Measurements from ENCODE around the gene KCNE1. TPM values are rescaled to one million over a fixed set of nuclear protein-coding genes. Genes with fewer than 3 reads are reported as not detected.

Gene KCNE1
- total RNA-seq, 4 donors from 2014 or later = 0.34 to 1.7 (median 0.58) TPM

DNA sequence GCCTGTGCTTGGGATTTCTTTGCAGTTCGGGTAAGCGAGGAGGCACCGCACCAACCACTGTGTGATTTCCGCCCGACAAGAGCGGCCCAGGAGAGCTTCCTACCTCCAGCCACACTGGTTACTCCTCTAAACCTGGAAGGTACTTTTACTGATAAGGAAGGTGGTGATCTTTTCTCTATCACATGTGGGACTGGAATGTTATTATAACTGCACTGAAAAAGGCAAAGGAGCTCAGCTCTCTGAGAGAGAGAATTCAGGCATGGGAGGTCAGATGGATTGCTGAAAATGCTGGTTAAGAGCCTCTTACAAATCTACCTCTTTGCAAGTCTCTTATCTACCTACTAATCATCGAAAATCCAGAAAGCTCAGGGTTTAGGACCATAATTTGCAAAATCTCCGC lies 7.7 kb upstream of the KCNE1 start:
- Histone ChIP-seq H3K27ac (no peak overlapping the region), H3K4me3 (no peak overlapping the region), H3K36me3 (peaks cover 22% of the 10 kb centered on the region), H3K9me3 (no peaks in the 10 kb centered on the region), H3K27me3 (no peaks in the 10 kb centered on the region), H3K4me1 (peaks cover 28% of the 10 kb centered on the region)
- WGBS = 84% methylated on average over 8 of the region's 8 CpGs
- no peak for DNase-seq (ENCODE audit: low spot score in 2 of 2)
- no peak for TF ChIP-seq EP300 (IDR thresholded peaks at IDR 0.05)
- TF ChIP-seq CTCF (IDR thresholded peaks at IDR 0.05) = no peak
- no peak for TF ChIP-seq POLR2AphosphoS5 (IDR thresholded peaks at IDR 0.05)
- no peak for TF ChIP-seq POLR2A (IDR thresholded peaks at IDR 0.05)

GRCh38 chr21:34519016-34519415 lies 7.0 kb upstream of the KCNE1 start:
- no peaks in the 10 kb centered on the region for H3K9me3 ChIP-seq
- H3K4me1 ChIP-seq = peaks cover 21% of the 10 kb centered on the region
- no peak overlapping the region for H3K4me3 ChIP-seq
- H3K36me3 ChIP-seq = peaks cover 22% of the 10 kb centered on the region
- no peak overlapping the region for H3K27ac ChIP-seq
- no peaks in the 10 kb centered on the region for H3K27me3 ChIP-seq
- DNase-seq (ENCODE audit: low spot score in 2 of 2) = no peak
- WGBS = 86% methylated on average over 4 of the region's 4 CpGs
- TF ChIP-seq CTCF (IDR thresholded peaks at IDR 0.05) (no peak), EP300 (IDR thresholded peaks at IDR 0.05) (no peak), POLR2A (IDR thresholded peaks at IDR 0.05) (no peak), POLR2AphosphoS5 (IDR thresholded peaks at IDR 0.05) (no peak)

GRCh38 chr21:34518301-34518700 lies 6.3 kb upstream of the KCNE1 start:
- Histone ChIP-seq H3K27ac (no peak overlapping the region), H3K27me3 (no peaks in the 10 kb centered on the region), H3K9me3 (no peaks in the 10 kb centered on the region), H3K4me1 (peaks cover 16% of the 10 kb centered on the region), H3K36me3 (peaks cover 22% of the 10 kb centered on the region), H3K4me3 (no peak overlapping the region)
- WGBS = 78% methylated on average over 5 of the region's 5 CpGs
- DNase-seq (ENCODE audit: low spot score in 2 of 2) = no peak
- TF ChIP-seq CTCF (IDR thresholded peaks at IDR 0.05) (no peak), POLR2A (IDR thresholded peaks at IDR 0.05) (no peak), POLR2AphosphoS5 (IDR thresholded peaks at IDR 0.05) (no peak), EP300 (IDR thresholded peaks at IDR 0.05) (no peak)

DNA sequence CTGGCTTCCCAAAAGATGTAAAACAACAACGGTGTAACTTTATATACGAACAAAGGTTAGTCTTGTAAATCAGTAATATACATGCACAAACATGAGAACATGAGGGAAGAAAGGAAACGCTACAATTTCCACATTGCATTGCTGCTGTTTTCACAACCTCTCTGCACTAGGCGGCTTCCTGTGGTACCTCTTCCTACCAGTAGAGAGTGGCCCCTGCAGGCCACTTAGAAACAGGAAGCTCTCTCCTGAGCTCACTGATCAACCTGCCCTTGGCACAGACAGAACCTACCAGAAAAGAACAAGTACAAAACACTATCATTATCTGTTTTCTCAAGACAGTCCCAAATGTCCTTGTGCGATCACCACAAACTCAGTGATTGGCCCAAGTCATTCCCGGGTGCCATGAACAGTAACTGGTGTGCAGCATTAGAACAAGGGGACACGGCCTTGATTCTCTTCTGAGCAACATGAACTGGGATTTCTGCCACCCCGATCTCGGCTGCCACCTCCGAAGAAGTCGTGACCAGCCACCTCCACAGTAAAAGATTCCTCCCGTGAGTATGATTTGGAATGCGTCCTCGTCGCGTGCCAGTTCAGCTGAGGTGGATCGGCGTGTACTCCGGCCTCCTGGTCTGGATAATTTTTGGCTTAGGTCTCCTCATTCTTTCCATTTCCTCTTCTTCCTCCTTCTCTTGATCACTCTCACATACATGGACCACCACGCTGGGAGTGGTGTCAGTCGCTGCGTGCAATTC lies 5.7 kb upstream of the KCNE1 start:
- Histone ChIP-seq H3K9me3 (no peaks in the 10 kb centered on the region), H3K27ac (no peak overlapping the region), H3K27me3 (no peaks in the 10 kb centered on the region), H3K4me1 (peaks cover 10% of the 10 kb centered on the region), H3K4me3 (no peak overlapping the region), H3K36me3 (peaks cover 22% of the 10 kb centered on the region)
- no peak for TF ChIP-seq EP300 (IDR thresholded peaks at IDR 0.05)
- no peak for TF ChIP-seq POLR2A (IDR thresholded peaks at IDR 0.05)
- no peak for TF ChIP-seq CTCF (IDR thresholded peaks at IDR 0.05)
- no peak for TF ChIP-seq POLR2AphosphoS5 (IDR thresholded peaks at IDR 0.05)
- no peak for DNase-seq (ENCODE audit: low spot score in 2 of 2)
- 81% methylated on average over 22 of the region's 22 CpGs for WGBS

DNA sequence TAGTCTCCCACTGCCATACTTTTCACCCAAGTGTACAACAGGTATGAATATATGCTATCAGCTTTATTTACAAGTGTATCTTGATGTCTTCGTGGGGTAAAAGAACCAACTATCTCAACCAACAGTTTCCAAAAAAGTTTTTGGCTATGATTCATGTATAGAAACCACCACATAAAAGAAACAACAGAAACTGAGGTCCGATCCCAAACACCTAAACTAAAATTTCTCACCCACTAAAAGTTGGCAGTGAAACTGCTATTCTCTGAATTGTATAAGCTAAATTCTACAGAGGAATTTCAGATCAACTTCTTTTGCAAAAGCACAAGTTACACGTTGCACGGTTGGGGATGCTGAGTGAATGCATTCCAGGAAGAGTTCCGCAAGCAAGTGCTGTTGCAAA lies 5.0 kb upstream of the KCNE1 start:
- Histone ChIP-seq H3K4me3 (no peak overlapping the region), H3K27me3 (no peaks in the 10 kb centered on the region), H3K27ac (no peak overlapping the region), H3K9me3 (no peaks in the 10 kb centered on the region), H3K36me3 (peaks cover 22% of the 10 kb centered on the region), H3K4me1 (peaks cover 4% of the 10 kb centered on the region)
- TF ChIP-seq EP300 (IDR thresholded peaks at IDR 0.05) (no peak), POLR2A (IDR thresholded peaks at IDR 0.05) (no peak), POLR2AphosphoS5 (IDR thresholded peaks at IDR 0.05) (no peak), CTCF (IDR thresholded peaks at IDR 0.05) (no peak)
- WGBS = 84% methylated on average over 5 of the region's 5 CpGs
- no peak for DNase-seq (ENCODE audit: low spot score in 2 of 2)
